ENCODE measurements around the gene AVL9.

The AVL9 gene

GRCh38 chr7:32535162-32535702 is 39.9 kb downstream of the AVL9 start:
- no peak for DNase-seq

GRCh38 chr7:32536016-32536415 is 40.7 kb downstream of the AVL9 start:
- no peak for DNase-seq

GRCh38 chr7:32536585-32536984 is 41.3 kb downstream of the AVL9 start:
- no peak for DNase-seq

- DNase-seq, result no peak
These were observed 42.5 kb downstream of the AVL9 start for GRCh38 chr7:32537760-32538159.

- DNase-seq, result no peak
These were observed 44.1 kb downstream of the AVL9 start for GRCh38 chr7:32539366-32539765.

- DNase-seq, result no peak
These were observed 44.7 kb downstream of the AVL9 start for GRCh38 chr7:32539919-32540531.

GRCh38 chr7:32542595-32542994 is 47.3 kb downstream of the AVL9 start:
- DNase-seq, result no peak

- no peak for DNase-seq
These were observed 64.2 kb downstream of the AVL9 start for GRCh38 chr7:32559480-32559879.

GRCh38 chr7:32560075-32560474 is 64.8 kb downstream of the AVL9 start:
- DNase-seq, result no peak

GRCh38 chr7:32561613-32562012 is 66.3 kb downstream of the AVL9 start:
- DNase-seq, result no peak

GRCh38 chr7:32564542-32564941 is 69.3 kb downstream of the AVL9 start:
- no peak for DNase-seq

- no peak for DNase-seq
These were observed 74.3 kb downstream of the AVL9 start for GRCh38 chr7:32569388-32570289.

- DNase-seq, result no peak
These were observed 77.9 kb downstream of the AVL9 start for GRCh38 chr7:32573110-32573687.

GRCh38 chr7:32574626-32575025 is 79.3 kb downstream of the AVL9 start:
- no peak for DNase-seq

GRCh38 chr7:32577421-32577820 is 82.1 kb downstream of the AVL9 start:
- no peak for DNase-seq

GRCh38 chr7:32579776-32580175 is 84.5 kb downstream of the AVL9 start:
- no peak for DNase-seq

GRCh38 chr7:32580646-32581045 is 85.4 kb downstream of the AVL9 start:
- no peak for DNase-seq

GRCh38 chr7:32582036-32582435 is 86.7 kb downstream of the AVL9 start:
- no peak for DNase-seq

GRCh38 chr7:32583791-32584190 is 88.5 kb downstream of the AVL9 start:
- DNase-seq, result no peak

GRCh38 chr7:32586291-32587221 is 91.3 kb downstream of the AVL9 start:
- no peak for DNase-seq

- DNase-seq, result no peak
These were observed 92.2 kb downstream of the AVL9 start for GRCh38 chr7:32587411-32587948.

- DNase-seq, result no peak
These were observed 93.4 kb downstream of the AVL9 start for GRCh38 chr7:32588657-32589056.
